BJ (cell line): ENCODE data around the gene COL27A1. TPM values are rescaled to one million over a fixed set of nuclear protein-coding genes. Genes with fewer than 3 reads are reported as not detected.
"Not testable (repeated sequence)": the region's sequence is repeated elsewhere in the genome, so short reads cannot be mapped to it uniquely, and the experiment has no call there.

Source experiments
- CTCF ChIA-PET: fragments of 350-600 bp; formaldehyde crosslinking; extraction: SDS; loops from one replicate; lab custom pipeline; 2021; ENCODE audit warnings: antibody characterized with exemption, inconsistent platforms; lab: Yijun Ruan, JAX
- POLR2A ChIA-PET: fragments of 300-600 bp; sonication (Branson Sonifier 250); formaldehyde crosslinking; extraction: SDS; loops from one replicate; lab custom pipeline; 2021; ENCODE audit warnings: antibody characterized with exemption; lab: Charles Lee
- DNase-seq: peaks from one replicate; pipeline ENCODE4 v3.0.0-alpha.2; 2011; ENCODE audit warnings: low read depth
- H3K27me3 ChIP-seq: 2 replicates; pipeline ENCODE4 v1.6.0; 2011; ENCODE audit warnings: low read length; ENCODE audit not compliant: control insufficient read depth, insufficient read depth
- H3K36me3 ChIP-seq: 2 replicates; pipeline ENCODE4 v1.5.1; 2011; ENCODE audit warnings: low read length; ENCODE audit not compliant: control insufficient read depth, insufficient read depth
- H3K4me3 ChIP-seq: 2 replicates; pipeline ENCODE4 v1.5.1; 2011; ENCODE audit warnings: low read depth, mild to moderate bottlenecking, control low read depth, low read length
- CTCF ChIP-seq: IDR thresholded peaks from 2 replicates; pipeline ENCODE4 v1.5.1; 2011; ENCODE audit warnings: low read depth, mild to moderate bottlenecking, control low read depth, inconsistent platforms, low read length, moderate library complexity; ENCODE audit not compliant: insufficient read depth
- polyA plus RNA-seq: library from polyadenylated mRNA; depleted of rRNA; stranded (reverse); fragments of >200 nt; gene quantifications from 2 replicates; pipeline ENCODE4 v1.2.3, GENCODE V29; 2011

The COL27A1 gene
- polyA plus RNA-seq, 1 experiment, result 16.6 TPM

- no peaks in the 10 kb centered on the region for H3K36me3 ChIP-seq
- CTCF ChIA-PET, result interaction anchor here (1.2 kb wide), 1 partner anchor 240 kb away, joined by 3 read pairs; no protein-coding TSS in a partner anchor
- POLR2A ChIA-PET, result no interaction called here
- peaks cover 2% of the 10 kb centered on the region for H3K27me3 ChIP-seq
- DNase-seq, result no peak
- H3K4me3 ChIP-seq, result no peak overlapping the region
- TF ChIP-seq CTCF, result no peak
Measured at GRCh38 chr9:114321759-114322158, 166.4 kb downstream of the COL27A1 start.

- DNase-seq, H3K4me3 ChIP-seq, H3K27me3 ChIP-seq, H3K36me3 ChIP-seq, POLR2A ChIA-PET: not testable (repeated sequence)
- CTCF ChIA-PET, result interaction anchor here (1.2 kb wide), 1 partner anchor 240 kb away, joined by 3 read pairs; no protein-coding TSS in a partner anchor
Measured at GRCh38 chr9:114322160-114322818, 167.0 kb downstream of the COL27A1 start.

DNA sequence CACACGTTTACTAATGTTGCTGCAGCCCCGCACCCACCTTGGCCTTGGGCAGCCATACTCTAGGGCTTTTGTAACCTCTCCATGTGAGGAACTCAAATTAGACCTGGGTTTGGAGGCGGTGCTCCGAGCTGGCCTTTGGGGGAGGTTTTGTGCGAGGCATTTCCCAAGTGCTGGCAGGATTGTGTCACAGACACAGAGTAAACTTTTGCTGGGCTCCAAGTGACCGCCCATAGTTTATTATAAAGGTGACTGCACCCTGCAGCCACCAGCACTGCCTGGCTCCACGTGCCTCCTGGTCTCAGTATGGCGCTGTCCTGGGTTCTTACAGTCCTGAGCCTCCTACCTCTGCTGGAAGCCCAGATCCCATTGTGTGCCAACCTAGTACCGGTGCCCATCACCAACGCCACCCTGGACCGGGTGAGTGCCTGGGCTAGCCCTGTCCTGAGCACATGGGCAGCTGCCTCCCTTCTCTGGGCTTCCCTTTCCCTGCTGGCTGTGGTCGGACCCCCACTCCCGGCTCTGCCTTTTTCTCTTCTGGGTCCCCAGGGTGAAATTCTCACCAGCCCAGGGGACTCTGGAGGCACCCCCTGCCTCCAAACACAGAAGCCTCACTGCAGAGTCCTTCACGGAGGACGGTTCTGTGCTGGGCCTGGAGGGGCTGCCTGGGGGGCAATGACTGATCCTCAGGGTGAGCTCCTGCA, 167.6 kb downstream of the COL27A1 start, which contains the start of gene ORM1:
TSS of gene ORM1 (plus strand) at position 268 of the 701 bp plus-strand sequence. CDS start at position 304, 36 bp downstream.
- POLR2A ChIA-PET, H3K4me3 ChIP-seq, DNase-seq, H3K27me3 ChIP-seq, H3K36me3 ChIP-seq: not testable (repeated sequence)
- CTCF ChIA-PET, result interaction anchor here (1.2 kb wide), 1 partner anchor 241 kb away, joined by 3 read pairs; no protein-coding TSS in a partner anchor

DNA sequence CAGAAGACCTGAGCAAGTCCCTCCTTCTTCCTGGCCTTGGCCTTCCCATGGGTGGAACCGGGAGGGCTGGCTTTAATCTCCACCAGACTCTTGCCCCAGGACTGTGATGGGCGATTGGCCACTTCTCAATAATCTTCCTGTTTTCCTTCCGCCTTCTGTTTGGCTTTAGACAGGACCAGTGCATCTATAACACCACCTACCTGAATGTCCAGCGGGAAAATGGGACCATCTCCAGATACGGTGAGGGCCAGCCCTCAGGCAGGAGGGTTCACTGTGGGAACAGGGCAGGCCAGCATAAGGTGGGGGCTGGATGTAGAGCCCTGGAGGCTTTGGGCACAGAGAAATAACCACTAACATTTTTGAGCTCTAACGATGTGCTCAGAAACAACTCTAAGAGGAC, 168.5 kb downstream of the COL27A1 start:
- DNase-seq, POLR2A ChIA-PET, H3K27me3 ChIP-seq, H3K36me3 ChIP-seq, H3K4me3 ChIP-seq: not testable (repeated sequence)
- CTCF ChIA-PET, result interaction anchor here (0.8 kb wide), 1 partner anchor 16 kb away, joined by 3 read pairs; no protein-coding TSS in a partner anchor

DNA sequence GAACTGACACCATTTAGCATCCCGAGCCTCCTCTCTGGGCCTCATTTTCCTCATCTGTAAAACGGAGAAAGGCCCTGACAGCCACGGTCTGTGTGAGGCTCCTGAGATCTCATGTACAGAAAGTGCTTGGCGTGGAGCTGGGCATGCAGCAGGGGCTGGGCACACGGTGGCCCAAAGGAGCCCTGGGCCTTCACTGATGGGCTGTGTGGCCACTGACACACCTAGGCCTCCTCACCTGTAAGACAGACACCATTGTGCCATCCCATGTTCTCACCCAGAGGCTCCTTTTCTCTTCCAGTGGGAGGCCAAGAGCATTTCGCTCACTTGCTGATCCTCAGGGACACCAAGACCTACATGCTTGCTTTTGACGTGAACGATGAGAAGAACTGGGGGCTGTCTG, 169.2 kb downstream of the COL27A1 start:
- H3K27me3 ChIP-seq, result no peaks in the 10 kb centered on the region; the same call in 1 of the 2 replicates
- H3K36me3 ChIP-seq, result no peaks in the 10 kb centered on the region
- POLR2A ChIA-PET, result no interaction called here
- DNase-seq, result no peak
- no peak for TF ChIP-seq CTCF
- CTCF ChIA-PET, result interaction anchor here (0.8 kb wide), 1 partner anchor 15 kb away, joined by 3 read pairs; no protein-coding TSS in a partner anchor
- no peak overlapping the region for H3K4me3 ChIP-seq

DNA sequence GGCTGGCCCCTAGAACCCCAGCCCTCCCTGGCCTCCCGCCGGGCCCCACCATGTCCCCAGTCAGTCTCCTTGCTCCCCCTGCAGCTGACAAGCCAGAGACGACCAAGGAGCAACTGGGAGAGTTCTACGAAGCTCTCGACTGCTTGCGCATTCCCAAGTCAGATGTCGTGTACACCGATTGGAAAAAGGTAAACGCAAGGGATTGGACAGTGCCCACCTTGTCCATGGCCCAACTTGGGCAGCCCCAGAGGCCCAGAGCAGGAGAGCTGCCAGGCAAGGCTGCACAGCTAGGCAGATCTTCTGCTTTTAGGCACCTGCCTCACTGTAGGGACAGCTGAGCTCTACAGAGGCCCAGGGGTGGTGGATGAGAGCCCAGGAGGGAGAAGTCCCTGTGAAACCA, 169.6 kb downstream of the COL27A1 start:
- H3K4me3 ChIP-seq, POLR2A ChIA-PET, CTCF ChIA-PET, DNase-seq, H3K27me3 ChIP-seq, H3K36me3 ChIP-seq: not testable (repeated sequence)

DNA sequence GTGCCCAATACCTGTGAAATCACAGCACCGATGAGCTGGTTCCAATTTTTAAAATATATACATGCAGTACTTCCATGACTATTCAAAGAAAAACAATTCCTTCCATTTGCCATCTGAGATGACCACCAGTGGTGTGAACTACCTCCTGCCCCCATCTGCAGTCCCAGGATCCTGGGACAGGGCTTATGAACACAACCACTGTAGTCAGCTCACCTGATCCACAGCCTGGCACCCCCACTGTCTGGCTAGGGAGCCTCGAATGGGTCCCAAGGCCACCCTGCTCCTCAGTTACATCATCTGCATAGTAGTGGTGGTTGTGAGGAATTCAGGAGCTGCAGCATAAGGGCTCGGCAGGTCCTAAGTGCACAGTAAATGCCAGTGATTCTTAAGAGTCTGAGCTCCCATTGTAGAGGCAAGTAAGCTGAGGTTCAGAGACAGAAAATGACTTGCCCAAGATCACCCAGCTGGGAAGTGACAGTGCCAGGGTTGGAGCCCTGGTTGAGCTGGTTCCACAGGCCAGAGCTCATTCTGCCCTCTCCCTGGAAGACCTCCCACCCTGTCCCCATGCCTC, 170.4 kb downstream of the COL27A1 start:
- DNase-seq, POLR2A ChIA-PET: not testable (repeated sequence)

More for the DNA sequence above, 170.4 kb downstream of the COL27A1 start:
- H3K27me3 ChIP-seq, H3K4me3 ChIP-seq, H3K36me3 ChIP-seq, CTCF ChIA-PET: not testable (repeated sequence)
